ENCODE data around the gene HES3. TPM values are rescaled to one million over a fixed set of nuclear protein-coding genes. Genes with fewer than 3 reads are reported as not detected.

HES3 gene
- total RNA-seq (2014; rRNA removed), result not detected in 2 replicates
- polyA plus RNA-seq (2012), result not detected

GRCh38 chr1:6243993-6244392 lies at the start of gene HES3:
HES3 (plus strand) TSS chr1:6244179; CDS start chr1:6244366, 187 bp downstream.
- no peak for DNase-seq (ENCODE audit: low read depth)

- DNase-seq (ENCODE audit: low read depth), result peak; percentile 45
Measured at GRCh38 chr1:6197746-6198427, 46.1 kb upstream of the HES3 start.

- DNase-seq (ENCODE audit: low read depth), result no peak
Measured at GRCh38 chr1:6198646-6199297, 45.2 kb upstream of the HES3 start.

GRCh38 chr1:6199298-6200187 lies 44.4 kb upstream of the HES3 start, which contains the start of gene RPL22:
RPL22 (minus strand) TSS chr1:6199595; CDS start chr1:6199573, 22 bp downstream.
- DNase-seq (ENCODE audit: low read depth), result peak; percentile 99

- no peak for DNase-seq (ENCODE audit: low read depth)
Measured at GRCh38 chr1:6200188-6200809, 43.7 kb upstream of the HES3 start.

DNA sequence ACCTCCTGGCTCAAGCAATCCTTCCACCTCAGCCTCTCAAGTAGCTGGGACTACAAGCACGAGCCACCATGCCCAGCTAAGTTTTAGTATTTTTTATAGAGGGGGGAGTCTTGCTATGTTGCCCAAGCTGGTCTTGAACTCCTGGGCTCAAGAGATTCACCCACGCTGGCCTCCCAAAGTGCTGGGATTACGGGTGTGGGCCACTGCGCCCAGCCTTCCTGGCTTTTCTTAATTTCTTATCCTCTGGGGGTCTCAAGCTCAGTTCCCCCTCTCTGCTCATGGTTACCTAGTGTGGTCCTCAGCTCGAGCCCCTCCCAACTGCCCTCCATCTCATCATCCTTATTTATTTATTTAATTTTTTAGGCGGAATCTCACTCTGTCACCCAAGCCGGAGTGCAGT lies 41.7 kb upstream of the HES3 start:
- DNase-seq (ENCODE audit: low read depth), result no peak

GRCh38 chr1:6205849-6206519 lies 38.0 kb upstream of the HES3 start, which contains the start of gene RNF207:
RNF207 (plus strand) TSS chr1:6206119; CDS start chr1:6206536, 417 bp downstream.
- DNase-seq (ENCODE audit: low read depth), result no peak

- DNase-seq (ENCODE audit: low read depth), result no peak
Measured at GRCh38 chr1:6206520-6206855, 37.5 kb upstream of the HES3 start.

DNA sequence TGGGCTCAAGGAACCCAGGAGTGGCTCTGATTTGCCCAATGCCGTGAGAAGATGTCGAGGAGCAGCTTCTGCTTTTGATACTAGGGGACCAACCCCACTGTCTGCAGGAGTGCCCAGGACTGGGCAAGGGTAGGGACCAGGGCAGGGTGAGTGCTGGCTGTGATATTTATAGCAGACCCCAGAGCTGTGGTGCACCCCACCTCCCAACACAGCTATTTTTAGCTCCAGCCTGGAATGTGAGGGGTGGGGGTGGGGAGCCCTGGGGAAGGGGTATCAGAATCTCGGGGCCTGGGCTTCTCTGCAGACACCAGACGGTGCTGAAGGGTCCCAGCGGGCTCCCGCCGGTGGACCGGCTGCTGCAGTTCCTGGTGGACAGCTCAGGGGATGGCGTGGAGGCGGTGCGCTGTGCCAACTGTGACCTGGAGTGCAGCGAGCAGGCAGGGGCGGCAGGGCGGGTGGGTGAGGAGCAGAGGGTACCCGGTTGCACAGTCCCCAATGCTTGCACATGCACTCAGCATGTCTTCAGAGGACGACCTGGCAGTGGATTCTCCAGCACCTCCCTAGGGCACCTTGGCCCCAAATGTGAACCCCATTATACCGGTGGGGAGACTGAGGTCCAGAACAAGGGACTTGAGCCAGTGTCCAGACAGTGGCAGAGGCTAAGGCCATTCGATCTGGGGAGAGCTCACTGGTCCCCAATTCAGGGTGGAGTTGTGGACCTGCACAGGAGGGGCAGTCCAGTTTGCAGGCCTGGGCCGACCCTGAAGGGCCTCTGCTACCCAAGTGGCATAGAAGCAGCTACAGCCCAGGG lies 36.7 kb upstream of the HES3 start:
- no peak for DNase-seq (ENCODE audit: low read depth)

- DNase-seq (ENCODE audit: low read depth), result no peak
Measured at GRCh38 chr1:6207921-6208320, 36.1 kb upstream of the HES3 start.

DNA sequence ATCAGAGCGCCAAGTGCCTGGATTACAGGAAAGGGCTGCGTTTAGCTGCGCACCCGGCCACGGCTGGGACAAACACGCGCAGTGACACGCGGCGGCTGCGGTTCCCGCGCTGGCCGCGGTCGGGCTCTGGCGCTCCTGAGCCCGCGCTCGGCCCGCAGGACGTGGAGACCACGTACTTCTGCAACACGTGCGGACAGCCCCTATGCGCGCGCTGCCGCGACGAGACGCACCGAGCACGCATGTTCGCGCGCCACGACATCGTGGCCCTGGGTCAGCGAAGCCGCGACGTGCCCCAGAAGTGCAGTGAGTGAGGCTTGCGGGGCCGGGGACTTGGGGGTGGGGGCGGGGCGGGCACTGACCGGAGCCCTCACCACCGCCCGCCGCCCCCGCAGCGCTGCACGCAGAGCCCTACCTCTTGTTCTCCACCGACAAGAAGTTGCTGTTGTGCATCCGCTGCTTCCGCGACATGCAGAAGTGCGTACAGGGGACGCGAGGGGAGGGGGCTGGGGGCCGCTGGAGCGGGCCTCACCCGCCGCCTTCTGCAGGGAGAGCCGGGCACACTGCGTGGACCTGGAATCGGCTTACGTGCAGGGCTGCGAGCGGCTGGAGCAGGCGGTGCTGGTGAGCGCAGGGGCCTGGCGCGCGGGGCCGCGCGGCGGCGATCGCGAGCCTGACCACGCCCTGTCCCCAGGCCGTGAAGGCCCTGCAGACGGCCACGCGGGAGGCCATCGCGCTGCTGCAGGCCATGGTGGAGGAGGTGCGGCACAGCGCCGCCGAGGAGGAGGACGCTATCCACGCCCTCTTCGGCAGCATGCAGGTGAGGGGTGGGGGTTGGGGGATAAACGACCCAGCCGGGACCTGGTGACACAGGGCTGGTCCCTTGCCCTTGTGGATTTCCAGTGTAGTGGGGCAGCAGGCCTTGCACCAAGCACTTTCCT lies 35.0 kb upstream of the HES3 start:
- peak; percentile 45 for DNase-seq (ENCODE audit: low read depth)

- no peak for DNase-seq (ENCODE audit: low read depth)
Measured at GRCh38 chr1:6209661-6210580, 34.1 kb upstream of the HES3 start.

GRCh38 chr1:6210591-6211355 lies 33.2 kb upstream of the HES3 start:
- DNase-seq (ENCODE audit: low read depth), result no peak

GRCh38 chr1:6211731-6212130 lies 32.2 kb upstream of the HES3 start:
- DNase-seq (ENCODE audit: low read depth), result no peak

DNA sequence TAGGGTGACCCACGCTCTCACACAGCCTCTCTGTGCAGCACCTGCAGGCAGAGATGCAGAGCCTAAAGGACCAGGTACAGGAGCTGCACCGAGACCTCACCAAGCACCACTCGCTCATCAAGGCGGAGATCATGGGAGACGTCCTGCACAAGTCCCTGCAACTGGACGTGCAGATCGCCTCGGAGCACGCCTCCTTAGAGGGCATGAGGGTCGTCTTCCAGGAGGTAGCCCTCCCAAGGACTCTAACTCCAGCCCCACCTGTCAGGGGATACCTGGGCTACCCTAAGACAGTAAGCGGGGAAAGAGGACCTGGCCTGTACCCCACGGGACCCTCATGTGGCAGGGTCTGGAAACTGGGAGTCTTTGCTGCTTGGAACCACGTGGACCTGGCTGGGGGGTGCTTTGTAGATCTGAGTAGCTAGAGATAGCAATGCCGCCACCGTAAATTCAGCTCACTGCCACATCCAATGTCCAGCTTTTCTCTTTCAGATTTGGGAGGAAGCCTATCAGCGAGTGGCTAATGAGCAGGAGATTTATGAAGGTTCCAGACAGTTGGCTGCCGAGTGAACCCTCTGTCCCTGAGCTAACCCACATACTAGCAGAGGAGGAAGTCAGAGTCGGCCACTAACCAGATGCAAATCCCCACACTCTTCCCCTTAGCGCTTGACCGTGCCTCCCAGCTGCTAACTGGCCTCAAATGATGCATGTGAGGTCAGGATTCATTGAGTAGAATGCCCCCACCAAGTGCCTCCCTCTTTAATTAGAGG lies 31.6 kb upstream of the HES3 start:
- no peak for DNase-seq (ENCODE audit: low read depth)

DNA sequence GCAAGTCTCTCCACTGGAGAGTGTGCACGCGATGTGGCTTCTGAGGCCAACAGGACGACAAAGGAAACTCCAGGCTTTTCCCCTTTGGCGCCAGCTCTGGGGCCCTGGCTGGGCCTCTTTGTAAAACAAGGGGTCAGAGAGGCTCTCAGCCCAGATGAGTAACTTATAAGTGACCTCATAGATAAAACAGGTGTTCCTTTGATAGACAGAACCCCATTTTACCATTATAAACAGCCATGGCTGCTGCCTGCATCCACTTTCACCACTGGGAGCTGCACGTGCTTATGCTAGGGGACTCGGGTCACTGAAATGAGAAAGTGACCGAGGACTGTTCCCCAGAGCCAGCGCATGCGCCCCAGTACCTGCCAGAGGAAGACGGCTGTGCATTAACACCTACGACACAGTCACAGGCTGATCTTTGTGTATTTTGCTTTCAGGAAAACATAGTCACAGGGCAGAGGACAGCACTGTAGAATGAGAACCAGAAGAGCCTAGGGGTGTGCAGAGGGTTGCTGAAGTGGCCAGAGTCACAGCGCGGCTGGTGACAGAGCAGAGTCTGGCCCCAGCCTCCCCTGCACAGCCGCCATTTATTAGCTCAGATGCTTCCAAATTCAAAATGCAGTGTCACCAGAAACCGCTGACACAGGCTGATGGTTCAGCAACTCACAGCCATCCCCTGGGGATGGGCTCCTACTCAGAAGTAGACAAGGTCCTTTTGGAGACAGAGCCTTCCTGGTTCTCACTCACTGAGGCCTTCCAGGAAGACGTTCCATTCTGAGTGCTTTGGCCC lies 25.4 kb upstream of the HES3 start:
- no peak for DNase-seq (ENCODE audit: low read depth)

All from LHCN-M2 (cell line).